Mesenchymal stem cell (in vitro differentiated cells and primary cell): ENCODE results near the gene UTP4.

Experiments used
- DNase-seq: peaks from one replicate; pipeline ENCODE4 v3.0.0-alpha.2; 2013
- H2AFZ ChIP-seq: one replicate; pipeline ENCODE4 v1.6.1; 2013; ENCODE audit warnings: low read depth, mild to moderate bottlenecking, control low read depth, inconsistent platforms, low read length, moderate library complexity
- H2AK5ac ChIP-seq: 2 replicates; pipeline ENCODE4 v1.6.1; 2013; ENCODE audit warnings: low read length, moderate library complexity, mild to moderate bottlenecking, inconsistent platforms; ENCODE audit not compliant: severe bottlenecking
- H2BK120ac ChIP-seq: one replicate; pipeline ENCODE4 v1.6.1; 2013; ENCODE audit warnings: low read depth, mild to moderate bottlenecking, inconsistent platforms, low read length, moderate library complexity
- H2BK12ac ChIP-seq, 2 experiments: one replicate each; pipeline ENCODE4 v1.6.1; 2013; ENCODE audit warnings: inconsistent platforms in 2 of 2, low read length in 2 of 2, mild to moderate bottlenecking in 2 of 2, moderate library complexity in 2 of 2, control low read depth in 1 of 2
- H2BK15ac ChIP-seq: one replicate; pipeline ENCODE4 v1.6.1; 2013; ENCODE audit warnings: mild to moderate bottlenecking, low read depth, inconsistent platforms; ENCODE audit not compliant: poor library complexity, severe bottlenecking
- H2BK5ac ChIP-seq: 2 replicates; pipeline ENCODE4 v1.6.1; 2013; ENCODE audit warnings: low read depth, mild to moderate bottlenecking, low read length, control low read depth, inconsistent platforms; ENCODE audit not compliant: poor library complexity, severe bottlenecking
- H3K14ac ChIP-seq, 2 experiments: one replicate each; pipeline ENCODE4 v1.6.1; 2013; ENCODE audit warnings: inconsistent platforms in 2 of 2, low read length in 2 of 2, control low read depth in 1 of 2, mild to moderate bottlenecking in 1 of 2, moderate library complexity in 1 of 2
- H3K18ac ChIP-seq, 2 experiments: one replicate each; pipeline ENCODE4 v1.6.1; 2013; ENCODE audit warnings: inconsistent platforms in 2 of 2, low read length in 2 of 2, control low read depth in 1 of 2, low read depth in 1 of 2, mild to moderate bottlenecking in 1 of 2
- H3K23ac ChIP-seq, 2 experiments: one replicate each; pipeline ENCODE4 v1.6.1; 2013; ENCODE audit warnings: inconsistent platforms in 2 of 2, low read length in 2 of 2, mild to moderate bottlenecking in 2 of 2, moderate library complexity in 2 of 2, control low read depth in 1 of 2
- H3K27ac ChIP-seq: 2 replicates; pipeline ENCODE4 v1.5.1; 2013; ENCODE audit warnings: mild to moderate bottlenecking, moderate library complexity, low read length, control low read depth, inconsistent platforms; ENCODE audit not compliant: poor library complexity, severe bottlenecking
- H3K27me3 ChIP-seq, 2 experiments: 2 replicates each; pipeline versions ENCODE4 v1.6.1 to v1.7.0; 2013; ENCODE audit warnings: low read length in 2 of 2, mild to moderate bottlenecking in 2 of 2, moderate library complexity in 2 of 2, control low read depth in 1 of 2, inconsistent platforms in 1 of 2; ENCODE audit not compliant: control insufficient read depth in 1 of 2, insufficient read depth in 1 of 2
- H3K36me3 ChIP-seq, 2 experiments: 2 replicates each; pipeline versions ENCODE4 v1.6.1 to v1.7.0; 2013; ENCODE audit warnings: low read length in 2 of 2, control low read depth in 1 of 2, inconsistent platforms in 1 of 2, low read depth in 1 of 2, mild to moderate bottlenecking in 1 of 2; ENCODE audit not compliant: insufficient read depth in 2 of 2, control insufficient read depth in 1 of 2
- H3K4ac ChIP-seq, 2 experiments: one replicate each; pipeline ENCODE4 v1.6.1; 2013; ENCODE audit warnings: inconsistent platforms in 2 of 2, low read length in 2 of 2, mild to moderate bottlenecking in 2 of 2, moderate library complexity in 2 of 2, control low read depth in 1 of 2, low read depth in 1 of 2
- H3K4me1 ChIP-seq: 2 replicates; pipeline ENCODE4 v1.6.1; 2013; ENCODE audit warnings: low read depth, low read length, control low read depth; ENCODE audit not compliant: control insufficient read depth, insufficient read depth
- H3K4me2 ChIP-seq: 2 replicates; pipeline ENCODE4 v1.6.1; 2013; ENCODE audit warnings: low read length, mild to moderate bottlenecking, inconsistent platforms; ENCODE audit not compliant: poor library complexity, severe bottlenecking
- H3K4me3 ChIP-seq, 2 experiments: 2 replicates each; pipeline versions ENCODE4 v1.5.1 to v1.7.0; 2013; ENCODE audit warnings: low read length in 2 of 2, mild to moderate bottlenecking in 2 of 2, control low read depth in 1 of 2, low read depth in 1 of 2; ENCODE audit not compliant: insufficient read depth in 1 of 2
- H3K79me1 ChIP-seq: replicated peaks from 2 replicates; pipeline ENCODE4 v1.6.1; 2013; ENCODE audit warnings: mild to moderate bottlenecking, control low read depth, low read length, inconsistent platforms; ENCODE audit not compliant: poor library complexity, severe bottlenecking
- H3K9ac ChIP-seq: 2 replicates; pipeline ENCODE4 v1.7.0; 2013; ENCODE audit warnings: mild to moderate bottlenecking, low read length, moderate library complexity
- H3K9me3 ChIP-seq: 2 replicates; pipeline ENCODE4 v1.7.0; 2013; ENCODE audit warnings: mild to moderate bottlenecking, low read length; ENCODE audit not compliant: control insufficient read depth
- H4K8ac ChIP-seq: one replicate; pipeline ENCODE4 v1.6.1; 2013; ENCODE audit warnings: inconsistent platforms, mild to moderate bottlenecking, low read length, moderate library complexity
- H4K91ac ChIP-seq: one replicate; pipeline ENCODE4 v1.6.1; 2013; ENCODE audit warnings: mild to moderate bottlenecking, low read length, inconsistent platforms
- WGBS: methylation state at CpG from one replicate; pipeline ENCODE4 v1.1.7; 2013; ENCODE audit warnings: mixed read lengths; 5-methylcytosine and 5-hydroxymethylcytosine counted together

UTP4 gene

GRCh38 chr16:69108064-69108904, 24.2 kb upstream of the UTP4 start:
- H3K18ac ChIP-seq, result no peak overlapping the region
- 38% methylated on average over 7 of the region's 9 CpGs for WGBS
- H2BK15ac ChIP-seq, result no peak overlapping the region
- peak overlapping the region; percentile 15 to 71 for H3K4me3 ChIP-seq
- peak overlapping the region; percentile 97 for H3K4me2 ChIP-seq
- H3K4me1 ChIP-seq, result peaks cover 40% of the 10 kb centered on the region
- DNase-seq, result no peak
- no peak overlapping the region for H2AK5ac ChIP-seq
- H3K9me3 ChIP-seq, result no peaks in the 10 kb centered on the region
- H3K9ac ChIP-seq, result no peak overlapping the region
- H2BK12ac ChIP-seq, result no peak overlapping the region
- H3K27ac ChIP-seq, result no peak overlapping the region
- peak overlapping the region in 1 of 2 experiments; percentile 67 for H3K23ac ChIP-seq
- H3K79me1 ChIP-seq, result peaks cover 39% of the 10 kb centered on the region
- peaks cover 24 to 31% of the 10 kb centered on the region in 2 experiments for H3K36me3 ChIP-seq
- H3K4ac ChIP-seq, result no peak overlapping the region
- peaks cover 0 to 15% of the 10 kb centered on the region in 2 experiments for H3K27me3 ChIP-seq
- H2BK5ac ChIP-seq, result no peak overlapping the region
- H2BK120ac ChIP-seq, result no peak overlapping the region
- no peak overlapping the region for H4K8ac ChIP-seq
- no peak overlapping the region for H3K14ac ChIP-seq
- H4K91ac ChIP-seq, result no peak overlapping the region
- H2AFZ ChIP-seq, result no peak overlapping the region

GRCh38 chr16:69108905-69109252, 23.6 kb upstream of the UTP4 start:
- Histone ChIP-seq H3K23ac (no peak overlapping the region), H4K91ac (no peak overlapping the region), H3K36me3 (peaks cover 29 to 37% of the 10 kb centered on the region in 2 experiments), H3K4me3 (no peak overlapping the region), H3K9ac (no peak overlapping the region), H2BK120ac (no peak overlapping the region), H2AK5ac (no peak overlapping the region), H4K8ac (no peak overlapping the region), H2AFZ (no peak overlapping the region), H2BK15ac (no peak overlapping the region), H3K27me3 (peaks cover 0 to 15% of the 10 kb centered on the region in 2 experiments), H2BK12ac (no peak overlapping the region), H3K4me1 (peaks cover 41% of the 10 kb centered on the region), H3K14ac (no peak overlapping the region), H3K4me2 (no peak overlapping the region), H3K9me3 (no peaks in the 10 kb centered on the region), H3K4ac (no peak overlapping the region), H3K18ac (no peak overlapping the region), H2BK5ac (no peak overlapping the region), H3K79me1 (peaks cover 39% of the 10 kb centered on the region), H3K27ac (no peak overlapping the region)
- no peak for DNase-seq
- 96% methylated on average over 4 of the region's 4 CpGs for WGBS

- Histone ChIP-seq H3K9me3 (no peaks in the 10 kb centered on the region), H3K9ac (no peak overlapping the region), H3K14ac (no peak overlapping the region), H3K79me1 (peaks cover 43% of the 10 kb centered on the region), H4K91ac (no peak overlapping the region), H3K23ac (no peak overlapping the region), H3K4ac (no peak overlapping the region), H2BK12ac (no peak overlapping the region), H4K8ac (no peak overlapping the region), H2BK15ac (no peak overlapping the region), H3K27ac (no peak overlapping the region), H3K4me3 (no peak overlapping the region), H2BK5ac (no peak overlapping the region), H3K18ac (no peak overlapping the region), H2AK5ac (no peak overlapping the region), H3K4me1 (peaks cover 41% of the 10 kb centered on the region), H2BK120ac (no peak overlapping the region), H3K27me3 (peaks cover 0 to 15% of the 10 kb centered on the region in 2 experiments), H2AFZ (no peak overlapping the region), H3K36me3 (peaks cover 37 to 45% of the 10 kb centered on the region in 2 experiments), H3K4me2 (no peak overlapping the region)
- 97% methylated on average over 47 of the region's 48 CpGs for WGBS
- DNase-seq, result no peak
These were observed 22.8 kb upstream of the UTP4 start for GRCh38 chr16:69109486-69110270.

GRCh38 chr16:69110406-69110805, 22.0 kb upstream of the UTP4 start:
- H2BK15ac ChIP-seq, result no peak overlapping the region
- no peak overlapping the region for H3K14ac ChIP-seq
- no peak for DNase-seq
- no peak overlapping the region for H3K23ac ChIP-seq
- no peak overlapping the region for H2BK12ac ChIP-seq
- H3K27ac ChIP-seq, result no peak overlapping the region
- no peak overlapping the region for H3K9ac ChIP-seq
- 96% methylated on average over 7 of the region's 7 CpGs for WGBS
- H3K9me3 ChIP-seq, result no peaks in the 10 kb centered on the region
- H3K79me1 ChIP-seq, result peaks cover 45% of the 10 kb centered on the region
- no peak overlapping the region for H2BK120ac ChIP-seq
- H4K8ac ChIP-seq, result no peak overlapping the region
- no peak overlapping the region for H4K91ac ChIP-seq
- H3K4ac ChIP-seq, result no peak overlapping the region
- no peak overlapping the region for H2AK5ac ChIP-seq
- H2AFZ ChIP-seq, result no peak overlapping the region
- H3K4me3 ChIP-seq, result no peak overlapping the region
- H2BK5ac ChIP-seq, result no peak overlapping the region
- peaks cover 45 to 52% of the 10 kb centered on the region in 2 experiments for H3K36me3 ChIP-seq
- H3K27me3 ChIP-seq, result peaks cover 0 to 15% of the 10 kb centered on the region in 2 experiments
- no peak overlapping the region for H3K4me2 ChIP-seq
- H3K18ac ChIP-seq, result no peak overlapping the region
- H3K4me1 ChIP-seq, result peaks cover 40% of the 10 kb centered on the region
